Measurements from ENCODE around the gene C7orf33. TPM values are rescaled to one million over a fixed set of nuclear protein-coding genes. Genes with fewer than 3 reads are reported as not detected.

Gene C7orf33
- total and polyA plus RNA-seq, 9 of the 15 experiments (the other 6 are each of a cell fraction or from before 2014, with no cell fraction given): 0.04 TPM; not detected in 8

- Histone ChIP-seq H3K9me3 (replicated peaks; ENCODE audit: control insufficient read depth, insufficient read depth, low read depth, low read length) (no peaks in the 10 kb centered on the region), H3K9me1 (ENCODE audit: control insufficient read depth, insufficient read depth, low read length) (no peaks in the 10 kb centered on the region), H4K20me1 (replicated peaks; ENCODE audit: control insufficient read depth, insufficient read depth, low read length) (no peaks in the 10 kb centered on the region), H3K36me3 (ENCODE audit: control insufficient read depth, insufficient read depth, low read length) (no peaks in the 10 kb centered on the region), H2AFZ (ENCODE audit: low read depth, low read length) (no peak overlapping the region), H3K9ac (ENCODE audit: insufficient read depth in 1 of 2, low read depth in 2 of 2, low read length in 2 of 2) (no peak overlapping the region), H3K27ac (ENCODE audit: extremely low read depth, low read depth, low read length) (no peak overlapping the region), H3K4me1 (replicated peaks in 1 of 2; ENCODE audit: control insufficient read depth in 2 of 2, insufficient read depth in 2 of 2, low read length in 2 of 2) (no peaks in the 10 kb centered on the region), H3K27me3 (ENCODE audit: control insufficient read depth in 2 of 2, insufficient read depth in 2 of 2, low read length in 2 of 2) (peaks cover 24 to 35% of the 10 kb centered on the region in 2 experiments), H3K4me2 (ENCODE audit: insufficient read depth, low read length) (no peak overlapping the region), H3K79me2 (ENCODE audit: control insufficient read depth, insufficient read depth, low read length) (no peaks in the 10 kb centered on the region), H3K4me3 (no peak overlapping the region)
- in situ Hi-C loops (cut with MboI) (no loop called here), intact Hi-C loops (cut with micrococcal nuclease) (no loop called here)
- DNase-seq (ENCODE audit: extremely low read depth in 1 of 4, low spot score in 3 of 4): no peak
- no peak for FAIRE-seq
- POLR2A ChIA-PET: interaction anchor here (1.4 kb wide), 1 partner anchor 7 kb away, joined by 5 read pairs; no protein-coding TSS in a partner anchor
- no TSS peak for BruUV-seq (replicated peaks)
- no peak for ATAC-seq
- WGBS (ENCODE audit: insufficient coverage, low coverage, missing lambda C conversion rate): 12% methylated on average over 2 of the region's 2 CpGs
- CTCF ChIA-PET (ENCODE audit: low intra/inter-chr PET ratio): no interaction called here
- TF ChIP-seq NR1H2 (CRISPR knock-in tag; IDR thresholded peaks at IDR 0.05) (no peak), MEF2A (IDR thresholded peaks at IDR 0.05; ENCODE audit: control insufficient read depth, low read depth, low read length) (no peak), KLF13 (tag; IDR thresholded peaks at IDR 0.05; ENCODE audit: borderline replicate concordance, low read depth) (no peak), FOXA1 (IDR thresholded peaks at IDR 0.05; ENCODE audit: borderline replicate concordance) (no peak), KAT8 (IDR thresholded peaks at IDR 0.05; ENCODE audit: low read depth) (no peak), IRF9 (tag; IDR thresholded peaks at IDR 0.05) (no peak), THAP12 (CRISPR knock-in tag; IDR thresholded peaks at IDR 0.05) (no peak), BRF2 (IDR thresholded peaks at IDR 0.05; ENCODE audit: borderline replicate concordance, insufficient read depth, insufficient read length) (no peak), YY1 (IDR thresholded peaks at IDR 0.05; ENCODE audit: borderline replicate concordance in 1 of 3, control insufficient read depth in 1 of 3, extremely low read depth in 1 of 3, insufficient read depth in 3 of 3, insufficient read length in 1 of 3, insufficient replicate concordance in 2 of 3, low read depth in 1 of 3, low read length in 2 of 3) (no peak), CTBP1 (IDR thresholded peaks at IDR 0.05; ENCODE audit: borderline replicate concordance) (no peak), ARID4B (CRISPR knock-in tag; IDR thresholded peaks at IDR 0.05) (no peak), RBM39 (optimal IDR thresholded peaks at IDR 0.05; ENCODE audit: low read depth, low read length) (no peak)
These were observed 70.9 kb downstream of the C7orf33 start for GRCh38 chr7:148661471-148661870.
